ENCODE data around the gene BTG3.

GRCh38 chr21:17550671-17551308 lies 61.9 kb downstream of the BTG3 start:
- TF ChIP-seq POLR2A (IDR thresholded peaks at IDR 0.05; ENCODE audit: low read depth, low read length) (no peak), CTCF (IDR thresholded peaks at IDR 0.05; ENCODE audit: extremely low read depth in 1 of 2, insufficient read depth in 1 of 2, low read depth in 1 of 2, low read length in 2 of 2) (no peak), MYC (IDR thresholded peaks at IDR 0.05; ENCODE audit: low read depth, low read length) (no peak), FOS (IDR thresholded peaks at IDR 0.05; ENCODE audit: borderline replicate concordance, insufficient read depth, low read length) (no peak), POLR2AphosphoS5 (IDR thresholded peaks at IDR 0.05; ENCODE audit: insufficient read depth, low read depth, low read length) (no peak), EZH2 (IDR thresholded peaks at IDR 0.05; ENCODE audit: borderline replicate concordance, low read depth, low read length, severe bottlenecking) (no peak), GATA2 (IDR thresholded peaks at IDR 0.05; ENCODE audit: insufficient read depth, insufficient read length, low read depth, low read length) (no peak), MAX (IDR thresholded peaks at IDR 0.05; ENCODE audit: insufficient read depth, insufficient read length) (no peak), JUN (IDR thresholded peaks at IDR 0.05; ENCODE audit: borderline replicate concordance, insufficient read depth, insufficient read length, low read depth) (no peak)

All from endothelial cell of umbilical vein (primary cell).